ENCODE measurements around the gene CNGB1.
"Not testable (repeated sequence)": the region's sequence is repeated elsewhere in the genome, so short reads cannot be mapped to it uniquely, and the experiment has no call there.

Gene CNGB1

GRCh38 chr16:57886427-57886826 lies 84.5 kb downstream of the CNGB1 start:
- no peak for DNase-seq (ENCODE audit: low spot score)

GRCh38 chr16:57884655-57885133 lies 86.2 kb downstream of the CNGB1 start:
- no peak for DNase-seq (ENCODE audit: low spot score)

GRCh38 chr16:57883953-57884654 lies 86.8 kb downstream of the CNGB1 start:
- DNase-seq (ENCODE audit: low spot score) = no peak

GRCh38 chr16:57883480-57883879 lies 87.4 kb downstream of the CNGB1 start:
- no peak for DNase-seq (ENCODE audit: low spot score)

- DNase-seq (ENCODE audit: low spot score) = peak; percentile 33
Measured at GRCh38 chr16:57882792-57883191, 88.1 kb downstream of the CNGB1 start.

- DNase-seq (ENCODE audit: low spot score) = no peak
Measured at GRCh38 chr16:57882206-57882605, 88.7 kb downstream of the CNGB1 start.

GRCh38 chr16:57878586-57878985 lies 92.3 kb downstream of the CNGB1 start:
- no peak for DNase-seq (ENCODE audit: low spot score)

GRCh38 chr16:57876210-57876609 lies 94.7 kb downstream of the CNGB1 start:
- DNase-seq (ENCODE audit: low spot score) = no peak

- DNase-seq (ENCODE audit: low spot score) = no peak
Measured at GRCh38 chr16:57875347-57875746, 95.6 kb downstream of the CNGB1 start.

GRCh38 chr16:57873218-57873617 lies 97.7 kb downstream of the CNGB1 start:
- no peak for DNase-seq (ENCODE audit: low spot score)

- DNase-seq (ENCODE audit: low spot score) = not testable (repeated sequence)
Measured at GRCh38 chr16:57872764-57873163, 98.2 kb downstream of the CNGB1 start.

GRCh38 chr16:57871456-57871855 lies 99.5 kb downstream of the CNGB1 start:
- DNase-seq (ENCODE audit: low spot score) = peak; percentile 72

GRCh38 chr16:57870753-57871454 lies 100.0 kb downstream of the CNGB1 start:
- DNase-seq (ENCODE audit: low spot score) = no peak

GRCh38 chr16:57868913-57869520 lies 101.9 kb downstream of the CNGB1 start:
- no peak for DNase-seq (ENCODE audit: low spot score)

GRCh38 chr16:57867000-57867561 lies 103.8 kb downstream of the CNGB1 start:
- DNase-seq (ENCODE audit: low spot score) = no peak

- DNase-seq (ENCODE audit: low spot score) = no peak
Measured at GRCh38 chr16:57866529-57866918, 104.4 kb downstream of the CNGB1 start.

- DNase-seq (ENCODE audit: low spot score) = no peak
Measured at GRCh38 chr16:57865746-57866528, 105.0 kb downstream of the CNGB1 start.

GRCh38 chr16:57863434-57864160 lies 107.3 kb downstream of the CNGB1 start:
- DNase-seq (ENCODE audit: low spot score) = peak; percentile 86

GRCh38 chr16:57862698-57863433 lies 108.1 kb downstream of the CNGB1 start:
- no peak for DNase-seq (ENCODE audit: low spot score)

GRCh38 chr16:57859331-57859730 lies 111.6 kb downstream of the CNGB1 start:
- peak; percentile 13 for DNase-seq (ENCODE audit: low spot score)

- DNase-seq (ENCODE audit: low spot score) = no peak
Measured at GRCh38 chr16:57858635-57859034, 112.3 kb downstream of the CNGB1 start.
